ENCODE measurements around the gene ATAD2B.

DNA sequence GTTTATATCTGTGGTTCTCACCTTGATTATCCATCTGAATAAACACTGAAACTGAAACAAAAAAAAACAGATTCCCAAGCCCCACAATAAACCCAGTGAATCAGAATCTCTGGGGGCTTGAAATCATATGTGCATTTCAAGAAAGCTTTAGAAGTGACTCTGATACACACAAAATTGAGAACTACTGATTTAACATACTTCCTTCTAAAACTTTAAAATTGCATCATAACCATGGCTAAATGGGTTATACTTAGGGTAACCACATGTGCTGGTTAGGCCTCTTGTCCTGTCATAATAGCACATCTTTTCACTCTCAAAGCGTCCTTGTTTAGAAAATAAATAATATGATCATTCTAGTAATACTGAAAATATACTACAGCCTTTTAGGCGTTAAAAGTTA, 100.9 kb downstream of the ATAD2B start:
- no peak for TF ChIP-seq TEAD4 (IDR thresholded peaks at IDR 0.05; ENCODE audit: low read depth, low read length)
- no peak for TF ChIP-seq EZH2 (IDR thresholded peaks at IDR 0.05; ENCODE audit: low read depth, low read length, severe bottlenecking)

Data from H1 (cell line).